OCI-LY7 (cell line): ENCODE results near the gene FAM181A. TPM values are rescaled to one million over a fixed set of nuclear protein-coding genes. Genes with fewer than 3 reads are reported as not detected.

ENCODE experiments used
- BruUV-seq: library from RNA; stranded (reverse); fragments of 400-500 nt; replicated peaks from 2 replicates; lab custom pipeline; 2021; lab: Mats Ljungman, UMichigan
- CTCF ChIA-PET: fragments of 300-600 bp; sonication (Branson Sonifier 250); formaldehyde crosslinking; loops from one replicate; lab custom pipeline; 2022; ENCODE audit warnings: antibody characterized with exemption; ENCODE audit not compliant: unreplicated experiment; lab: Charles Lee
- POLR2A ChIA-PET: fragments of 300-600 bp; sonication (Branson Sonifier 250); formaldehyde crosslinking; loops from one replicate; lab custom pipeline; 2022; ENCODE audit warnings: antibody characterized with exemption; lab: Charles Lee
- DNase-seq: peaks from one replicate; pipeline ENCODE4 v3.0.0-alpha.2; 2015; ENCODE audit warnings: low spot score
- H2AFZ ChIP-seq: fragments of 200-600 bp; sonication (generic), shearing (Covaris generic); 2 replicates; pipeline ENCODE4 v1.6.1; 2014; ENCODE audit warnings: mild to moderate bottlenecking, antibody characterized with exemption, low read length, moderate library complexity
- H3K27ac ChIP-seq: fragments of 200-600 bp; sonication (generic); 2 replicates; pipeline ENCODE4 v1.5.1; 2014; ENCODE audit warnings: mixed run types, low read depth, mild to moderate bottlenecking, moderate library complexity, low read length, inconsistent platforms; ENCODE audit not compliant: poor library complexity, severe bottlenecking
- H3K36me3 ChIP-seq: fragments of 200-600 bp; sonication (generic); 2 replicates; pipeline ENCODE4 v1.6.1; 2014; ENCODE audit warnings: mild to moderate bottlenecking, antibody characterized with exemption, low read length, moderate library complexity, mixed read lengths; ENCODE audit not compliant: insufficient read depth
- H3K4me1 ChIP-seq: fragments of 200-600 bp; sonication (generic); 2 replicates; pipeline ENCODE4 v1.5.1; 2014; ENCODE audit warnings: mild to moderate bottlenecking, low read length; ENCODE audit not compliant: insufficient read depth, poor library complexity, severe bottlenecking
- H3K4me2 ChIP-seq: fragments of 200-600 bp; sonication (generic); 2 replicates; pipeline ENCODE4 v1.6.1; 2014; ENCODE audit warnings: mild to moderate bottlenecking, low read length
- H3K4me3 ChIP-seq: fragments of 200-600 bp; sonication (generic); 2 replicates; pipeline ENCODE4 v1.5.1; 2014; ENCODE audit warnings: mild to moderate bottlenecking, low read depth, low read length; ENCODE audit not compliant: poor library complexity, severe bottlenecking
- H3K79me2 ChIP-seq: fragments of 200-600 bp; sonication (generic); 2 replicates; pipeline ENCODE4 v1.6.1; 2016; ENCODE audit warnings: low read depth, mild to moderate bottlenecking, low read length, moderate library complexity, mixed read lengths; ENCODE audit not compliant: insufficient read depth
- H3K9me2 ChIP-seq: fragments of 200-600 bp; sonication (generic); 2 replicates; pipeline ENCODE4 v1.6.1; 2016; ENCODE audit warnings: mild to moderate bottlenecking, low read length, mixed read lengths; ENCODE audit not compliant: insufficient read depth
- H3K9me3 ChIP-seq: fragments of 200-600 bp; sonication (generic); 2 replicates; pipeline ENCODE4 v1.6.1; 2014; ENCODE audit warnings: mild to moderate bottlenecking, mixed run types, low read length, mixed read lengths
- H4K20me1 ChIP-seq: fragments of 200-600 bp; sonication (generic); 2 replicates; pipeline ENCODE4 v1.6.1; 2014; ENCODE audit warnings: mild to moderate bottlenecking, antibody characterized with exemption, low read length, moderate library complexity, mixed read lengths; ENCODE audit not compliant: insufficient read depth
- CTCF ChIP-seq: fragments of 200-600 bp; sonication (generic); conservative IDR thresholded peaks from 2 replicates; pipeline ENCODE4 v1.5.1; 2014; ENCODE audit warnings: mild to moderate bottlenecking, antibody characterized with exemption, low read length, moderate library complexity, mixed read lengths
- EZH2phosphoT487 ChIP-seq: fragments of 200-600 bp; sonication (generic); IDR thresholded peaks from 2 replicates; pipeline ENCODE4 v1.6.1; 2018; ENCODE audit warnings: low read depth, borderline replicate concordance, mild to moderate bottlenecking, mixed run types, antibody characterized with exemption, low read length, moderate library complexity, mixed read lengths
- intact Hi-C: fragments of 100-400 bp; cut with micrococcal nuclease; formaldehyde crosslinking; loops from one replicate; pipeline ENCODE4 v1.10.0; 2022; ENCODE audit not compliant: unreplicated experiment
- total RNA-seq, 2 experiments: library from RNA; depleted of rRNA in 1 of 2; stranded (reverse); fragments of >200 nt in 1 of 2; shearing (Covaris generic) in 1 of 2; gene quantifications; 2 replicates each; pipeline ENCODE4 v1.2.3, GENCODE V29; 2014 to 2022

The FAM181A gene
- total RNA-seq, 2 experiments from 2014 or later: not detected

GRCh38 chr14:93924592-93925355, 2.4 kb upstream of the FAM181A start:
- no peak for DNase-seq
- Histone ChIP-seq H3K4me2 (no peak overlapping the region), H3K27ac (no peak overlapping the region), H3K9me3 (no peaks in the 10 kb centered on the region), H3K4me3 (no peak overlapping the region), H4K20me1 (no peaks in the 10 kb centered on the region), H3K79me2 (no peaks in the 10 kb centered on the region), H3K4me1 (peaks cover 3% of the 10 kb centered on the region), H3K36me3 (no peaks in the 10 kb centered on the region), H2AFZ (no peak overlapping the region), H3K9me2 (no peaks in the 10 kb centered on the region)
- ChIA-PET POLR2A (interaction anchor here (0.5 kb wide), 1 partner anchor 219 kb away, joined by 4 read pairs; no protein-coding TSS in a partner anchor), CTCF (no interaction called here)
- no peak for TF ChIP-seq CTCF
- no peak for TF ChIP-seq EZH2phosphoT487
- intact Hi-C loops: no loop called here
- BruUV-seq: no TSS peak

- TF ChIP-seq CTCF: no peak
- no peak for TF ChIP-seq EZH2phosphoT487
- CTCF ChIA-PET: no interaction called here
Measured at GRCh38 chr14:93925374-93925895, 1.7 kb upstream of the FAM181A start.

More at GRCh38 chr14:93925374-93925895, 1.7 kb upstream of the FAM181A start:
- POLR2A ChIA-PET: no interaction called here
- H3K4me3 ChIP-seq: no peak overlapping the region
- no TSS peak for BruUV-seq
- H3K9me2 ChIP-seq: no peaks in the 10 kb centered on the region
- no peak for DNase-seq
- H3K27ac ChIP-seq: no peak overlapping the region
- intact Hi-C loops: no loop called here
- H3K79me2 ChIP-seq: no peaks in the 10 kb centered on the region
- no peak overlapping the region for H2AFZ ChIP-seq
- no peaks in the 10 kb centered on the region for H3K36me3 ChIP-seq
- H3K9me3 ChIP-seq: no peaks in the 10 kb centered on the region
- no peak overlapping the region for H3K4me2 ChIP-seq
- peaks cover 3% of the 10 kb centered on the region for H3K4me1 ChIP-seq
- H4K20me1 ChIP-seq: no peaks in the 10 kb centered on the region
